ENCODE data around the gene DNAH11.

DNA sequence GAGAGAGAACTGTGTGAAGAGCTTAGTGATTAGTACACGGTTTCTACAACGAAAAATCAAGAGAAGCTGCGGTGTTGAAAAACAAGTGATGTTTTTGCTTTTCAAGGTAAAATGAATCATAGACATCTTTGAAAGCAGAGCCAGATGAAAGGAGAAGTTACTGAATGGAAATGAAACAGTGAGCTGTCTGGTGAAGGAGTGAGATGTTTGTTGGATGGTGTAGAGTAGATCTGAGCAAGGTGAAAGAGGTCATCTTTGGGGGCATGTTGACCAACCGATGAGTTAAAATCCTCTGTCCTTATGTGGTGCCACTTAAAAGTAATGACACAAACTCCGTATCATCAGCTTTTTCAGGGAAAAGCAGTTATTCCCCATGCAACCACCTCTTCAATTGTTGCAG is 225.4 kb downstream of the DNAH11 start:
- TF ChIP-seq, protein P1, sequence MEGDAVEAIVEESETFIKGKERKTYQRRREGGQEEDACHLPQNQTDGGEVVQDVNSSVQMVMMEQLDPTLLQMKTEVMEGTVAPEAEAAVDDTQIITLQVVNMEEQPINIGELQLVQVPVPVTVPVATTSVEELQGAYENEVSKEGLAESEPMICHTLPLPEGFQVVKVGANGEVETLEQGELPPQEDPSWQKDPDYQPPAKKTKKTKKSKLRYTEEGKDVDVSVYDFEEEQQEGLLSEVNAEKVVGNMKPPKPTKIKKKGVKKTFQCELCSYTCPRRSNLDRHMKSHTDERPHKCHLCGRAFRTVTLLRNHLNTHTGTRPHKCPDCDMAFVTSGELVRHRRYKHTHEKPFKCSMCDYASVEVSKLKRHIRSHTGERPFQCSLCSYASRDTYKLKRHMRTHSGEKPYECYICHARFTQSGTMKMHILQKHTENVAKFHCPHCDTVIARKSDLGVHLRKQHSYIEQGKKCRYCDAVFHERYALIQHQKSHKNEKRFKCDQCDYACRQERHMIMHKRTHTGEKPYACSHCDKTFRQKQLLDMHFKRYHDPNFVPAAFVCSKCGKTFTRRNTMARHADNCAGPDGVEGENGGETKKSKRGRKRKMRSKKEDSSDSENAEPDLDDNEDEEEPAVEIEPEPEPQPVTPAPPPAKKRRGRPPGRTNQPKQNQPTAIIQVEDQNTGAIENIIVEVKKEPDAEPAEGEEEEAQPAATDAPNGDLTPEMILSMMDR (IDR thresholded peaks at IDR 0.05): no peak
- no peak for TF ChIP-seq POLR2A (IDR thresholded peaks at IDR 0.05)

Measured in prostate gland (tissue), 2 donors.